GM23248 (cell line): Measurements from ENCODE around the gene SKIDA1. TPM values are rescaled to one million over a fixed set of nuclear protein-coding genes. Genes with fewer than 3 reads are reported as not detected.
A peak's percentile ranks its signal among the peaks of the same experiment; 100 is the strongest.
"Not testable (repeated sequence)": the region's sequence is repeated elsewhere in the genome, so short reads cannot be mapped to it uniquely, and the experiment has no call there.

Experiments used
- DNase-seq: peaks from one replicate; pipeline ENCODE4 v3.0.0-alpha.2; 2015
- H2AFZ ChIP-seq: fragments of 200-600 bp; sonication (generic); 2 replicates; pipeline ENCODE4 v1.6.1; 2016; ENCODE audit warnings: antibody characterized with exemption
- H3F3A ChIP-seq: fragments of 200-600 bp; sonication (generic); 2 replicates; pipeline ENCODE4 v1.6.1; 2016; ENCODE audit warnings: mild to moderate bottlenecking, antibody characterized with exemption, mixed run types; ENCODE audit not compliant: insufficient read depth
- H3K27ac ChIP-seq: fragments of 200-600 bp; sonication (generic); 2 replicates; pipeline ENCODE4 v1.5.1; 2016; ENCODE audit warnings: mild to moderate bottlenecking
- H3K27me3 ChIP-seq: fragments of 200-600 bp; sonication (generic); replicated peaks from 2 replicates; pipeline ENCODE4 v1.6.1; 2016; ENCODE audit warnings: mild to moderate bottlenecking; ENCODE audit not compliant: insufficient read depth
- H3K36me3 ChIP-seq: fragments of 200-600 bp; sonication (generic); 2 replicates; pipeline ENCODE4 v1.6.1; 2016; ENCODE audit warnings: low read depth, mild to moderate bottlenecking
- H3K4me1 ChIP-seq: fragments of 200-600 bp; sonication (generic); 2 replicates; pipeline ENCODE4 v1.6.1; 2016; ENCODE audit warnings: mild to moderate bottlenecking; ENCODE audit not compliant: insufficient read depth
- H3K4me2 ChIP-seq: fragments of 200-600 bp; sonication (generic); one replicate; pipeline ENCODE4 v1.6.1; 2016; ENCODE audit warnings: mild to moderate bottlenecking; ENCODE audit not compliant: unreplicated experiment
- H3K4me3 ChIP-seq: fragments of 200-600 bp; sonication (generic); 2 replicates; pipeline ENCODE4 v1.5.1; 2016; ENCODE audit warnings: mild to moderate bottlenecking
- H3K79me2 ChIP-seq: fragments of 200-600 bp; sonication (generic); 2 replicates; pipeline ENCODE4 v1.6.1; 2016; ENCODE audit warnings: mild to moderate bottlenecking; ENCODE audit not compliant: insufficient read depth
- H3K9ac ChIP-seq: fragments of 200-600 bp; sonication (generic); 2 replicates; pipeline ENCODE4 v1.6.1; 2016; ENCODE audit warnings: mild to moderate bottlenecking
- H3K9me2 ChIP-seq: fragments of 200-600 bp; sonication (generic); 2 replicates; pipeline ENCODE4 v1.6.1; 2016; ENCODE audit warnings: mixed run types, mild to moderate bottlenecking, moderate library complexity; ENCODE audit not compliant: insufficient read depth
- H3K9me3 ChIP-seq: fragments of 200-600 bp; sonication (generic); one replicate; pipeline ENCODE4 v1.6.1; 2017; ENCODE audit warnings: low read depth
- H4K20me1 ChIP-seq: fragments of 200-600 bp; sonication (generic); 2 replicates; pipeline ENCODE4 v1.6.0; 2016; ENCODE audit not compliant: insufficient read depth
- EZH2 ChIP-seq: fragments of 200-600 bp; sonication (generic); IDR thresholded peaks from 2 replicates; pipeline ENCODE4 v1.6.1; 2018; ENCODE audit warnings: antibody characterized with exemption, mild to moderate bottlenecking; ENCODE audit not compliant: insufficient read depth, poor library complexity, severe bottlenecking
- EZH2phosphoT487 ChIP-seq: fragments of 200-600 bp; sonication (generic); IDR thresholded peaks from 2 replicates; pipeline ENCODE4 v1.6.1; 2018; ENCODE audit warnings: antibody characterized with exemption, moderate library complexity, mild to moderate bottlenecking, low read depth; ENCODE audit not compliant: insufficient read depth
- WGBS, 2 experiments: methylation state at CpG; one replicate each; pipeline ENCODE4 v1.1.6; 2015 to 2017; ENCODE audit warnings: low lambda C conversion rate in 2 of 2, low coverage in 1 of 2; ENCODE audit errors: missing lambda C conversion rate in 2 of 2; 5-methylcytosine and 5-hydroxymethylcytosine counted together
- in situ Hi-C: fragments of 300-500 bp; cut with MboI; formaldehyde crosslinking; loops from 2 replicates; pipeline ENCODE4 v1.15.0; 2020
- polyA plus RNA-seq: library from polyadenylated mRNA; unstranded; fragments of >200 nt; fragmentation: Nextera tagmentation; extraction: Ambion mirVana; gene quantifications from 2 replicates; pipeline ENCODE4 v1.2.1, GENCODE V29; 2016
- total RNA-seq: library from RNA; depleted of rRNA; stranded (reverse); fragments of >200 nt; shearing (Covaris generic); gene quantifications from 2 replicates; pipeline ENCODE4 v1.2.3, GENCODE V29; 2014; rRNA removed

The SKIDA1 gene
- total RNA-seq (not detected in 2 replicates), polyA plus RNA-seq (0.18 and 0.80 TPM in 2 replicates)

- Histone ChIP-seq H3K27me3 (no peaks in the 10 kb centered on the region), H3K9ac (peak within 1 kb of the TSS; percentile 95), H3K9me3 (no peaks in the 10 kb centered on the region), H3K27ac (peak within 1 kb of the TSS; percentile 99), H3K4me1 (peaks cover 15% of the 10 kb centered on the region), H2AFZ (peak within 1 kb of the TSS; percentile 85), H4K20me1 (no peaks in the 10 kb centered on the region), H3K79me2 (no peaks in the 10 kb centered on the region), H3F3A (peaks cover 28% of the 10 kb centered on the region; the same call in 1 of the 2 replicates), H3K4me2 (peak within 1 kb of the TSS; percentile 99), H3K9me2 (no peaks in the 10 kb centered on the region), H3K4me3 (peak within 1 kb of the TSS; percentile 86), H3K36me3 (no peaks in the 10 kb centered on the region)
- WGBS, 2 experiments: 1 to 3% methylated on average over 41 to 51 of the region's 64 CpGs
- in situ Hi-C loops: loop anchor here (25.0 kb wide), 1 partner anchor 412 kb away; no protein-coding TSS in a partner anchor
- no peak for TF ChIP-seq EZH2phosphoT487
- no peak for TF ChIP-seq EZH2
- peak; percentile 91 for DNase-seq
Measured at GRCh38 chr10:21525367-21526187, at the start of gene SKIDA1. SKIDA1 (minus strand) TSS chr10:21525682; CDS start chr10:21517822, 7,860 bp downstream.

GRCh38 chr10:21574514-21574913 lies 49.0 kb upstream of the SKIDA1 start:
- H3K4me2 ChIP-seq, H3K9ac ChIP-seq, H3K27me3 ChIP-seq, H3K27ac ChIP-seq, H3K36me3 ChIP-seq, H3K9me3 ChIP-seq, DNase-seq, H2AFZ ChIP-seq, H3K4me3 ChIP-seq, H3K9me2 ChIP-seq, in situ Hi-C loops: not testable (repeated sequence)
- Histone ChIP-seq H3K79me2 (peaks cover 98% of the 10 kb centered on the region), H3K4me1 (peaks cover 17% of the 10 kb centered on the region), H4K20me1 (peaks cover 24% of the 10 kb centered on the region; the same call in 1 of the 2 replicates), H3F3A (peaks cover 16% of the 10 kb centered on the region; the same call in 1 of the 2 replicates)
- 91 to 97% methylated on average over 2 of the region's 2 CpGs for WGBS, 2 experiments

GRCh38 chr10:21572578-21572977 lies 47.1 kb upstream of the SKIDA1 start:
- peak overlapping the region; percentile 55 for H3K27ac ChIP-seq

GRCh38 chr10:21570761-21571521 lies 45.5 kb upstream of the SKIDA1 start:
- no peak for DNase-seq
- Histone ChIP-seq H3K27ac (no peak overlapping the region), H3K9me3 (no peaks in the 10 kb centered on the region), H3K4me1 (peaks cover 17% of the 10 kb centered on the region), H3K9me2 (no peaks in the 10 kb centered on the region), H3K79me2 (peaks cover 98% of the 10 kb centered on the region), H3K36me3 (peaks cover 8% of the 10 kb centered on the region; the same call in 1 of the 2 replicates), H2AFZ (no peak overlapping the region), H3F3A (peaks cover 16% of the 10 kb centered on the region; the same call in 1 of the 2 replicates), H4K20me1 (peaks cover 13% of the 10 kb centered on the region; the same call in 1 of the 2 replicates), H3K4me2 (no peak overlapping the region), H3K27me3 (no peaks in the 10 kb centered on the region), H3K9ac (no peak overlapping the region), H3K4me3 (no peak overlapping the region)
- 37 to 48% methylated on average over 3 of the region's 3 CpGs for WGBS, 2 experiments
- in situ Hi-C loops: no loop called here
- TF ChIP-seq EZH2phosphoT487 (no peak), EZH2 (no peak)

More at GRCh38 chr10:21572578-21572977, 47.1 kb upstream of the SKIDA1 start:
- H2AFZ ChIP-seq: no peak overlapping the region
- H3K4me3 ChIP-seq: no peak overlapping the region
- H3K9me2 ChIP-seq: no peaks in the 10 kb centered on the region
- peaks cover 8% of the 10 kb centered on the region; the same call in 1 of the 2 replicates for H3K36me3 ChIP-seq
- peaks cover 16% of the 10 kb centered on the region; the same call in 1 of the 2 replicates for H3F3A ChIP-seq
- in situ Hi-C loops: no loop called here
- H3K27me3 ChIP-seq: no peaks in the 10 kb centered on the region
- H3K4me2 ChIP-seq: peak overlapping the region; percentile 31
- 8 to 16% methylated on average over 3 of the region's 3 CpGs for WGBS, 2 experiments
- TF ChIP-seq EZH2 (no peak), EZH2phosphoT487 (no peak)
- H3K9ac ChIP-seq: no peak overlapping the region
- peak; percentile 57 for DNase-seq
- peaks cover 98% of the 10 kb centered on the region for H3K79me2 ChIP-seq
- peaks cover 17% of the 10 kb centered on the region for H3K4me1 ChIP-seq
- H4K20me1 ChIP-seq: peaks cover 13% of the 10 kb centered on the region; the same call in 1 of the 2 replicates
- no peaks in the 10 kb centered on the region for H3K9me3 ChIP-seq

- in situ Hi-C loops, H3K9me3 ChIP-seq, H3K27me3 ChIP-seq, H3K4me1 ChIP-seq, H4K20me1 ChIP-seq, H3K9me2 ChIP-seq, DNase-seq, H2AFZ ChIP-seq, H3K27ac ChIP-seq, H3K9ac ChIP-seq, H3F3A ChIP-seq, H3K4me3 ChIP-seq, H3K4me2 ChIP-seq: not testable (repeated sequence)
- H3K36me3 ChIP-seq: peaks cover 49% of the 10 kb centered on the region
- H3K79me2 ChIP-seq: peaks cover 99% of the 10 kb centered on the region
- WGBS, 2 experiments: 98% methylated on average over 7 of the region's 7 CpGs
Measured at GRCh38 chr10:21558984-21559383, 33.5 kb upstream of the SKIDA1 start.
